ENCODE measurements around the gene IQGAP1. TPM values are rescaled to one million over a fixed set of nuclear protein-coding genes. Genes with fewer than 3 reads are reported as not detected.

IQGAP1 gene
- total RNA-seq: 252 and 323 TPM in 2 replicates

GRCh38 chr15:90387534-90388461 is at the start of gene IQGAP1:
Gene IQGAP1, plus strand, starts transcription at chr15:90388242. Its CDS starts 100 bp downstream, at chr15:90388342.

GRCh38 chr15:90352107-90352893 is 35.7 kb upstream of the IQGAP1 start, which contains the start of gene ZNF774:
Gene ZNF774, plus strand, starts transcription at chr15:90352284. Its CDS starts 2,377 bp downstream, at chr15:90354661.

GRCh38 chr15:90529371-90530249 is 141.6 kb downstream of the IQGAP1 start, which contains the start of gene CRTC3:
Gene CRTC3, plus strand, starts transcription at chr15:90529923. Its CDS starts 149 bp downstream, at chr15:90530072.

Small RNA genes within 50 kb of the gene (small RNA-seq; reads per million reads assigned to genes)
- not detected for gene NDUFA3P4

Other genes with a start within 250 kb of the IQGAP1 start
- 7.5 and 8.8 TPM in 2 replicates for gene SEMA4B, start 186.9 kb upstream of the IQGAP1 start, total RNA-seq
- gene CIB1, start 154.3 kb upstream of the IQGAP1 start, total RNA-seq: 28.2 and 31.4 TPM in 2 replicates
- 10.1 and 11.8 TPM in 2 replicates for gene GDPGP1, start 154.0 kb upstream of the IQGAP1 start, total RNA-seq
- 0.38 TPM in 1 of 2 replicates, not detected in the other for gene TTLL13, start 138.7 kb upstream of the IQGAP1 start, total RNA-seq
- gene NGRN, start 122.6 kb upstream of the IQGAP1 start, total RNA-seq: 49.5 and 54.5 TPM in 2 replicates
- 0.98 and 1.4 TPM in 2 replicates for gene ZNF774, start 36.0 kb upstream of the IQGAP1 start, total RNA-seq
- 15.8 and 17.6 TPM in 2 replicates for gene CRTC3, start 141.7 kb downstream of the IQGAP1 start, total RNA-seq